ENCODE data around the gene RNF19B.
A peak's percentile ranks its signal among the peaks of the same experiment; 100 is the strongest.
"Not testable (repeated sequence)": the region's sequence is repeated elsewhere in the genome, so short reads cannot be mapped to it uniquely, and the experiment has no call there.

Gene RNF19B

GRCh38 chr1:32931760-32932159 lies 32.8 kb downstream of the RNF19B start:
- DNase-seq (ENCODE audit: low spot score): no peak

- no peak for DNase-seq (ENCODE audit: low spot score)
Observed at GRCh38 chr1:32929366-32929765, 35.2 kb downstream of the RNF19B start.

GRCh38 chr1:32928715-32929114 lies 35.9 kb downstream of the RNF19B start:
- DNase-seq (ENCODE audit: low spot score): no peak

- no peak for DNase-seq (ENCODE audit: low spot score)
Observed at GRCh38 chr1:32928285-32928684, 36.3 kb downstream of the RNF19B start.

DNA sequence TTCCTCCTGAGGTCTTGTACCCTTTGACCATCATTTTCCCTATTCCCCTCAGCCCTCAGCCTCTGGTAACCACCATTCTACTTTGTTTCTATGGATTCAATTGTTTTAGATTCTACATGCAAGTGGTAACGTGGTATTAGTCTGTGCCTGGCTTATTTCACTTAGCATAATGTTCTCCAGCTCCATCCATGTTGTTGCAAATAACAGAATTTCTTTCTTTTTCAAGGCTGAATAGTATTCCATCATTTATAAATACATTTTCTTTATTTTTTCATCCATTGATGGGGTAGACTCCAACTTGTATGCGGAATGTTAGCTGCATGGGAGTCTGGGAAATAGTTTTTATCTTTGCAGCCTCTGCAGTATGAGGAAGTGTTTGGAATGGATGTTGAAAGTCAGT lies 37.2 kb downstream of the RNF19B start:
- DNase-seq (ENCODE audit: low spot score): no peak

GRCh38 chr1:32926562-32926961 lies 38.0 kb downstream of the RNF19B start:
- no peak for DNase-seq (ENCODE audit: low spot score)

DNA sequence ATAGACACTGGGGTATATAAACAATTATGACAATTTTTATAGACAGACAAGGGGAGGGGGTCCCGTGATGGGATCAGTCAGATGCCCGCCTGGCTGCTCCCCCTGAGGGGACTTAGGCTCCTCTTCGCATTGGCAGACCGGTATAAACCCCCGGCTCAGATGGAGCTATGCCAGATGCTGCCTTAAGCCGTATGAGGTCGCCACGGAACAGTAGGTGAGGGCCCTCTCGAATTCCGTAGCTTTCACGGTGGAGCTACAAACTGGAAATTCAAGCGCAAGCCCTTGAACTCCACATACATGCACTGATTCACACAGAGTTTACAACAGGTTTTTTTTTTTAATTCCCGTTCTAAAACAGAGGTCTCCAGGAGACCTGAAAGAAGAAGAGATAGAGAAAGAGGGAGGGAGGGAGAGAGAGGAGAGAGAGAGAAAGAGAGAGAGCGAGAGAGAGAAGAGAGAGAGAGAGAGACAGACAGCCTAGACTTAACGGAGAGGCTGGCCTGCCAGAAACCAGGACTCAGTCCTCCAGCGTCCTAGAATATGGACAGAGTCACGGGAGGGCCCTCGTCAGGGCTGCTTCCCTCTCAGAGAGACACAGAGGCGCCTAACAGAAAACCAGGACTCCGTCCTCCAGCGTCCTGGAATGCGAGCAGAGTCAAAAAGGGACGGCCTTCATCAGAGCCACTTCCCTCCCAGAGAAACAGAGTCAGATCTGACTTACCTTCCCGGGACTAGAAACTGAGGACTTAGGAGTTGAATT lies 39.0 kb downstream of the RNF19B start:
- DNase-seq (ENCODE audit: low spot score): peak; percentile 53

GRCh38 chr1:32924881-32925344 lies 39.7 kb downstream of the RNF19B start:
- peak; percentile 83 for DNase-seq (ENCODE audit: low spot score)

- no peak for DNase-seq (ENCODE audit: low spot score)
Observed at GRCh38 chr1:32920833-32921232, 43.8 kb downstream of the RNF19B start.

DNA sequence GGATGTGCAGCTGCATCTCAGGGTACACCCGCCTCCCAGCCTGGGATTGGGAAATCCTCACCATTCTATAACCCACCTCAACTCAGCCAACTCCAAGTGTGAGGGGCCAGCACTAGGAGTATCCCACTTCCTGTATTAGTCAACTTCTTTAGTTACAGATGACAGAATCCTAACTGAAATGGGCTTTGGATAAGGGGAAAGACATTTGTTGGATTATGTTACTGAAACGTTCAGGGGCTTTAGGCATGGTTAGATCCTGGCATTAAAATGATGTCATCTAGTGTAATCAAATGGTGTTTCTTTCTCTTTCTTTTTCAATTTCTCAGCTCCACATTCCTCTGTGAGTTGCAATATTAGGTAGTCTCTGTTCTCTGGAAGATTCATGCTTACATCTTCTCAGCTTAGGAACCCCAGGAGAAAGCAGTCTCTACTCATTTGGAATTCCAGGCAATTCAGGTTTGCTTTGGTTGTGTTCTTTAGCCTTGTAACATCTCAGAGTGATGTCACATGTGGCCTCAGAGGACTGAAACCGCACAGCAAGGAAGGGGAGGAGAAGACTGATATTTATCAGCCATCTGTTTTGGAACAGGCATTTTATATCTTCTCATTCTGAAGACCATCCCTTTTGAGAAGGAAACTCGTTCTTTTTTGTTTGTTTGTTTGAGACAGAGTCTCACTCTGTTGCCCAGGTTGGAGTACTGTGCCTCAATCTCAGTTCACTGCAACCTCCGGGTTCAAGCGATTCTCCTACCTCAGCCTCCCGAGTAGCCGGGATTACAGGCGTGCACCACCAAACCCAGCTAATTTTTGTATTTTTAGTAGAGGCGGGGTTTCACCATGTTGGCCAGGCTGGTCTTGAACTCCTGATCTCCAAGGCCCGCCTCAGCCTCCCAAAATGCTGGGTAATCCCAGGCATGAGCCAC lies 44.5 kb downstream of the RNF19B start:
- no peak for DNase-seq (ENCODE audit: low spot score)

DNA sequence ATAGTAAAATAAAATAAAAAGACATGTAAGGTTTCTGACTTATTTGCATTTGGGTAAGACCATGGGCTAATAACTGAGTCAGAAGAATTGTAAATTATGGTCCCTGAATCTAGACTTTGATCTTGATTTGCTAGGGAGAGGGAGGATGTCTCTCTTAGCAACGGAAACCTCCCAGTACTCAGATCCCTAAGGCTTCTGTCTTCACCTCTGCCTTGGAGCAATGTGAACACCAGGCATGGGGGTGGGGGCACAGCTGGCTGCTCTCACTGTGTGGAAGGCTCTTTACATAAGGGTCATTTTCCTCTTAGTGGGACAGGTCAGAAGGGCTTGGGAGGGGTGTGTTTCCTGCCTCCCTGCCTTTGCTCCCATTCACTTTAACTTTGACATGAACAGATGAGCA lies 46.4 kb downstream of the RNF19B start:
- no peak for DNase-seq (ENCODE audit: low spot score)

DNA sequence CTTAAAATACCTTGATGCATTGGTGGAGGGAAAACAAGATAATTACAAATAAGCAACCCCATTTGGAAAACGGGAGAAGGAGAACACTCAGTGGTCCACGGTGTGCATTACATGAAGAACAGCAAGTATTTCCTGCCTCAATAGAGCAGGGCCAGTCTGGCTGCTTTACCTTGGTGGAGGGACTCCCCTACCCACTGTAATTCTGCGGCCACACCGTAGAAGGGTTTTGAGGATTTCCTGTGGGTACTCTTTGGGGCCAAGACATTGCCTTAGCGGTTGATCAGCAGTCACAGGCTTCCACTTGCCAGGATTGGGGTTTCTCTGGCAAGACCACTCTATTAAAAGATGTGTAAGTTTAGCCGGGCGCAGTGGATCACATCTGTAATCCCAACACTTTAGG lies 47.1 kb downstream of the RNF19B start:
- DNase-seq (ENCODE audit: low spot score): no peak

DNA sequence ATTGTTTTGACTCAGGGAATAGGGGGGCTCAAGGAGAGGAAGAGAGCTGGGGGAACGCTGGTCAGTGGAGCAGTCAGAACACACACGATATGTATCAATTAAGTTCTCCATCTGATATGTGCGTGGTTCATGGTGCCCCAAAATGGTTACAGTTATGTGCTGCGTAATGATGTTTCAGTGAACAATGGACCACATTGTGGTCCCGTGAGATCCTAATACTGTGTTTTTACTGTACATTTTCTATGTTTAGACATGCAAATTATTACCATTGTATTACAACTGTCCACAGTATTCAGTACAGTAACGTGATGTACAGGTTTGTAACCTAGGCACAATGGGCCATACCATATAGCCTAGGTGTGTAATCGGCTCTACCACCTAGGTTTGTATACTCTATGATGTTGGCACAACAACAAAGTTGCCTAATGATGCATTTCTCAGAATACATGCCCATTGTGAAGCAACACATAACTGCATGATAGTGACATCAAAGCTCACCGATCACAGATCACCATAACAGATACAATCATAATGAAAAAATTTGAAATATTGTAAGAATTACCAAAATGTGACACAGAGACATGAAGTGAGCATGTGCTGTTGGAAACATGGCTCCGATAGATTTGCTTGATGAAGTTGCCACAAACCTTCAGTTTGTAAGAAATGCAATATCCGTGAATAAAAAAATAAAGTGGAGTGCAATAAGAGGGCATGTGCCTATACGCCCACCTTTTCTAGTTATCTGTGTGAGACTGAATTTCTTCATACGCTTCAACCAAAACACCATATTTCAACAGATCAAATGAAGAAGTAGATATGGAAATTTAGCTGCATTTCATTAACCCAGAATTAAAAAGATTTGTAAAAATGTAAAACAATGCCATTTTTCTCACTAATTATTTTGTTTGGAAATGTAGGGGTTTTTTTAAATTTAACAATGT lies 48.6 kb downstream of the RNF19B start:
- no peak for DNase-seq (ENCODE audit: low spot score)

DNA sequence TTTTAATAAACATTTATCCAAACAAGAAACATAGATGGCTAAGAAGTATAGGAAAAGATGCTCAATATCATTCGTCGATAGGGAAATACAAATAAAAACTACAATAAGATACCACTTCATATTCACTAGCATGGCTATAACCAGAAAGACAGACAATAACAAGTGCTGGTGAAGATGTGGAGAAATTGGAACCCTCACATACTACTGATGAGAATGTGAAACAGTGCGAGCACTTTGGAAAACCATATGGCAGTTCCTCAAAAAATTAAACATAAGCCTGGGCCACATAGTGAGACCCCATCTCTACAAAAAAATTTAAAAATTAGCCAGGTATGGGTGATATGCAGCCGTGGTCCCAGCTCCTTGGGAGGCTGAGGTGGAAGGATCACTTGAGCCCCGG lies 54.3 kb downstream of the RNF19B start:
- no peak for DNase-seq (ENCODE audit: low spot score)

DNA sequence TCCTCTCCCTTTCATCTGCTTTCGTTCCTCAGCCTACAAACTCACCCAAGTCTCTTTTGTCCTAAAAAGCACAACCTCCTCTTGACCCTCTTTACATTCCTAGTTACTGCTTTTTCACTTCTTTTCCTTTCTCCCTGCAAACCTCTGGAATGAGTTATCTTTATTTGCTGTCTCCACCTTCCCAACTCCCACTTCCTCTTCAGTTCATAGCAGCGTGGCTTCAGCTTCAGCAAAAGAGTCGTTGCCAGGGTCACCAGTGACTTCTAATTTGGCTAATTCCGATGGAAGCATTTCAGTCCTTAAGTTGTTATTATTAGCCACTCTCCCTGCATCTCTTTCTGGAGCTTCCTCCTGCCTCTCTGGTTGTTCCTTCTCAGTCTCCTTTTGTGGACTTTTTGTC lies 57.2 kb downstream of the RNF19B start:
- no peak for DNase-seq (ENCODE audit: low spot score)

DNA sequence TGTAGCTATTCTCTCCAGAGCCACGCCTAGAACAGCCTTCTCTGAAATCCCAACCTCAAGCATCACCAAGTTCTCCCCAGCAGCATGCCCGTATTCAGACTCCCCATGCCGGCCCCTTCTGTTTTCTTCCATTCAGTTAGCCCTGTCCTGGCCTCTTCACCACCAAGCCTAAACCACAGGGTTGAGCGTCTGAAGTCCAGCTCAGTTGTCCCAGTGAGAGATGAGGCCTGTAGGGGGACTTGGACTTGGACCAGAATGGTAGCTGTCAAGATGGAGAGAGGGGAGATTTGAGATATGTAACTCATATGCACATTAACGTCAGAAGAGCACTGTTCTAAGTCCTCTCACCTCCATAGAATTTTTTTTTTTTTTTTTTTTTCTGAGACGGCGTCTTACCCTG lies 58.0 kb downstream of the RNF19B start:
- DNase-seq (ENCODE audit: low spot score): no peak

DNA sequence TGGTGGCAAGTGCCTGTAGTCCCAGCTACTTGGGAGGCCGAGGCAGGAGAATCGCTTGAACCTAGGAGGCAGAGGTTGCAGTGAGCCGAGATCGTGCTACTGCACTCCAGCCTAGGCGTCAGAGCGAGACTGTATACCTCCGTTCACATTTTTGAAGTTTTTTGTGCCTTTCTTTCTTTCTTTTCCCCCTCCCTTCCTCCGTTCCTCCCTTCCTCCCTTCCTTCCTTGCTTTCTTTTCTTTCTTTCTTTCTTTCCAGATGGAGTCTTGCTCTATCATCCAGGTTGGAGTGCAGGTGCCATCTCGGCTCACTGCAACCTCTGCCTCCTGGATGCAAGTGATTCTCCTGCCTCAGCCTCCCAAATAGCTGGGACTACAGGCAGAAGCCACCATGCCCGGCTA lies 59.0 kb downstream of the RNF19B start:
- not testable (repeated sequence) for DNase-seq (ENCODE audit: low spot score)

DNA sequence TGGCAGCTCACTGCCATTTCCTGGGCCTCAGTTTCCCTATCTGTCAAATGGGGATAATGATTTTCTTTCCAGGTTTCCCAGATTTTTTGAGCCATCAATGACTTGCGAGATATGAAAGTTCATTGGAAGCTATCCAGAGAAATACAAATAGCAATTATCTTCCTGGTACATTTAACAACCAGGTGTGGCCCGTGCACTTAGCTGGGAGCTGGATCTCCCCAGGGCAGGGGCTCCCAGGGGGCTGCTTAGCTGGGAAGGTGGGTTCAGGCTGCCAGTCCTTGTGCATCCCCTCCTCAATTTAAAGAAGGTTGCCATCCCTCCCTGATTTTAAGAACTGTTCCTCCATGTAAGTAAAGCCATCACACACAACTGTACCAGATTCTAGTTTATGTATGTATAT lies 59.8 kb downstream of the RNF19B start:
- no peak for DNase-seq (ENCODE audit: low spot score)

GRCh38 chr1:32903991-32904785 lies 60.4 kb downstream of the RNF19B start:
- no peak for DNase-seq (ENCODE audit: low spot score)

DNA sequence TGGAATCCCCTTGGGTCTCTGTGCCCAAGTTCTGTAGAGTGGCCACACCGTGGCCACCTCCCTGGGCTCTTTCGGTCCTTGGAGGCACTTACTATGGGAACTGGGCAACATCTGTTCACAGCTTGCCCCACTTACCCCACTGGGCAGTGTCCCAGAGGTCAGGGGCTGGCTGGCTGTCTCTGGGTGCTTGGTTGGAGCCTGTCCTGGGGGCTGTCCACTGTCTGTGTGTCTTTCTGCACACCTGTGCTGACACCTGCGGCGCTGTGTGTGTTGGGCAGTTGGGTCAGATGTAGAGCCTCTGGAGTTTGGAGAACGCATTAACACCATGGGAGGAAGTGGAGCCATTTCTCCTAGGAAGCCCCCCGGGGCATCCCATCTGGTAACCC lies 62.1 kb downstream of the RNF19B start:
- DNase-seq (ENCODE audit: low spot score): no peak

DNA sequence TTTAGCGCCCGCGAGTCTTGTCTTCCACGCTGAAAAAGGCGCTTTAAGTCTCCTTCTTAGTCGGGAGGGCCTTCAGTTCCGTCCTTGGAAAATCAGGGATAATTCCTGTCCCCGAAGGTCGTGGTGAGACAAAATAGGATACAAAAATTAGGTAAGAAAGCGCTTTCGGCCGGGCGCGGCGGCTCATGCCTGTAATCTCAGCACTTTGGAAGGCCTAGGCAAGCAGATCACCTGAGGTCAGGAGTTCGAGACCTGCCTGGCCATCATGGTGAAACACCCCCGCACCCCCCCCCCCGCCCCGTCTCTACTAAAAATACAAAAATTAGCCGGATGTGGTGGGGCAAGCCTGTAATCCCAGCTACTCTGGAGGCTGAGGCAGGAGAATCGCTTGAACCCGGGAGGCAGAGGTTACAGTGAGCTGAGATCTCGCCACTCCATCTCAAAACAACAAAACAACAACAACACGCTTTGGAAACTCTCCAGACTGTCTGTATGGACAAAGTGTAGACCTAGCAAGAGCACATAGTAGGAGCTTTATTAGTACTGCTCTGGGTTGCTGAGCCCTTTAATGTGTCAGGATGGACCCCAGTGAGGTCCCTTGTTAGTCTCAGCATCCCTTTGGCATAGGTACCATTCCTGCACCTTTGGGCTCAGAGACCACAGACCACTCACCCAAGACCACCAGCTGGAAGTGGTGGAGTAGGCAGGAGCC lies 62.6 kb downstream of the RNF19B start:
- DNase-seq (ENCODE audit: low spot score): no peak
